HepG2 (cell line): ENCODE measurements around the gene MORN1. TPM values are rescaled to one million over a fixed set of nuclear protein-coding genes. Genes with fewer than 3 reads are reported as not detected.

Source experiments
- ATAC-seq: fragments of 200-7000 bp; cut with Tn5 transposase; 3 replicates; pipeline ENCODE4 v1.9.1; 2020; ENCODE audit warnings: mild to moderate bottlenecking, moderate library complexity
- BruUV-seq: library from RNA; stranded (reverse); fragments of 400-500 nt; replicated peaks from 2 replicates; lab custom pipeline; 2021; lab: Mats Ljungman, UMichigan
- CTCF ChIA-PET: fragments of 300-600 bp; formaldehyde crosslinking; extraction: SDS; loops from one replicate; lab custom pipeline; 2021; ENCODE audit warnings: low total read pairs, inconsistent platforms, low intra/inter-chr PET ratio; lab: Yijun Ruan, JAX
- POLR2A ChIA-PET: fragments of 350-600 bp; sonication (Branson Sonifier 250); formaldehyde crosslinking; loops from one replicate; lab custom pipeline; 2020; ENCODE audit warnings: antibody characterized with exemption, inconsistent platforms; lab: Yijun Ruan, JAX
- DNase-seq: peaks from one replicate; pipeline ENCODE4 v3.0.0-alpha.2; 2015; ENCODE audit warnings: low spot score
- FAIRE-seq: peaks from 3 replicates; lab custom pipeline; 2011; peaks lifted over from hg19 to GRCh38; lab: Jason Lieb, UNC
- H2AFZ ChIP-seq: one replicate; pipeline ENCODE4 v1.6.1; 2011; ENCODE audit warnings: low read length, inconsistent platforms
- H3K27ac ChIP-seq: fragments of 300-600 bp; 3 replicates; pipeline ENCODE4 v1.8.0; 2011; ENCODE audit warnings: mixed run types, mild to moderate bottlenecking, mixed read lengths, low read length, inconsistent platforms; ENCODE audit not compliant: insufficient read depth; ENCODE audit errors: extremely low read length
- H3K27me3 ChIP-seq, 2 experiments: fragments of 200-600 bp in 1 of 2; 2 replicates in 1 of 2; 3 replicates in 1 of 2; pipeline versions ENCODE4 v1.6.0 to v1.8.0; 2011; ENCODE audit warnings: low read length in 2 of 2, mild to moderate bottlenecking in 2 of 2, moderate library complexity in 2 of 2, inconsistent platforms in 1 of 2; ENCODE audit not compliant: insufficient read depth in 2 of 2, control insufficient read depth in 1 of 2
- H3K36me3 ChIP-seq, 2 experiments: fragments of 200-600 bp in 1 of 2; replicated peaks in 1 of 2; 2 replicates in 1 of 2; 3 replicates in 1 of 2; pipeline versions ENCODE4 v1.5.1 to v1.8.0; 2011; ENCODE audit warnings: low read length in 2 of 2, inconsistent platforms in 1 of 2; ENCODE audit not compliant: insufficient read depth in 2 of 2, control insufficient read depth in 1 of 2
- H3K4me1 ChIP-seq: 2 replicates; pipeline ENCODE4 v1.5.1; 2012; ENCODE audit warnings: low read length, inconsistent platforms; ENCODE audit not compliant: insufficient read depth
- H3K4me2 ChIP-seq: 2 replicates; pipeline ENCODE4 v1.6.0; 2011; ENCODE audit warnings: low read depth, low read length, inconsistent platforms
- H3K4me3 ChIP-seq, 3 experiments: fragments of 200-600 bp in 1 of 3; sonication (generic), shearing (Covaris generic) in 1 of 3; replicated peaks in 1 of 3; 2 replicates each; pipeline ENCODE4 v1.5.1; 2011 to 2016; ENCODE audit warnings: low read length in 3 of 3, inconsistent platforms in 2 of 3, low read depth in 2 of 3, mild to moderate bottlenecking in 2 of 3, control low read depth in 1 of 3, mixed read lengths in 1 of 3; ENCODE audit not compliant: insufficient read depth in 1 of 3
- H3K79me2 ChIP-seq: one replicate; pipeline ENCODE4 v1.6.1; 2011; ENCODE audit warnings: low read length, inconsistent platforms; ENCODE audit not compliant: insufficient read depth
- H3K9ac ChIP-seq: 2 replicates; pipeline ENCODE4 v1.6.0; 2011; ENCODE audit warnings: mild to moderate bottlenecking, low read depth, low read length, inconsistent platforms; ENCODE audit not compliant: insufficient read depth
- H3K9me3 ChIP-seq: 2 replicates; pipeline ENCODE4 v1.5.1; 2012; ENCODE audit warnings: mild to moderate bottlenecking, low read length
- H4K20me1 ChIP-seq: 2 replicates; pipeline ENCODE4 v1.6.0; 2011; ENCODE audit warnings: inconsistent platforms, mild to moderate bottlenecking, low read length, moderate library complexity; ENCODE audit not compliant: insufficient read depth
- AGO2 ChIP-seq: fragments of 200-400 bp; formaldehyde crosslinking; optimal IDR thresholded peaks from 2 replicates; pipeline ENCODE3; 2017; ENCODE audit warnings: mild to moderate bottlenecking, low read depth, low read length, moderate library complexity
- HNRNPL ChIP-seq: fragments of 200-400 bp; formaldehyde crosslinking; IDR thresholded peaks from 2 replicates; pipeline ENCODE4 v1.6.1; 2017; ENCODE audit warnings: mild to moderate bottlenecking, low read depth, low read length
- RERE ChIP-seq: IDR thresholded peaks from 2 replicates; pipeline ENCODE4 v1.6.1; 2016; ENCODE audit warnings: low read depth, missing genetic modification reagents, missing compliant biosample characterization
- ZNF512B ChIP-seq: sonication (generic); formaldehyde crosslinking; IDR thresholded peaks from 2 replicates; pipeline ENCODE4 v1.5.1; 2020; ENCODE audit warnings: missing genetic modification reagents, mild to moderate bottlenecking, borderline replicate concordance
- WGBS: methylation state at CpG from one replicate; pipeline ENCODE4 v1.1.6; 2017; ENCODE audit warnings: low lambda C conversion rate; 5-methylcytosine and 5-hydroxymethylcytosine counted together
- in situ Hi-C: cut with HindIII; loops from 2 replicates; pipeline ENCODE4 v1.10.0; 2017; ENCODE audit warnings: low pct_unique_long_range_greater_than_20kb; ENCODE audit not compliant: extremely low pct_ligation_motif_present
- intact Hi-C: fragments of 100-400 bp; cut with micrococcal nuclease; formaldehyde crosslinking; loops from one replicate; pipeline ENCODE4 v1.10.0; 2022; ENCODE audit not compliant: unreplicated experiment
- polyA plus RNA-seq, 8 experiments: library from polyadenylated mRNA; depleted of rRNA in 3 of 8; stranded (reverse) in 7 of 8; unstranded in 1 of 8; fragments of >200 nt; fragmentation: Illumina TruSeq in 4 of 8; extraction: Trizol in 4 of 8; gene quantifications; 2 replicates each; pipeline versions ENCODE4 v1.2.1 to v1.2.3, GENCODE V29; 2011 to 2016; ENCODE audit warnings: low read depth in 4 of 8, missing spikeins in 1 of 8, mixed read lengths in 1 of 8; ENCODE audit not compliant: insufficient read depth in 1 of 8
- total RNA-seq, 5 experiments: library from RNA; depleted of rRNA; stranded (reverse); fragments of >200 nt; fragmentation: Illumina TruSeq; extraction: Trizol; gene quantifications; 2 replicates each; pipeline ENCODE4 v1.2.3, GENCODE V29; 2016; ENCODE audit warnings: low read depth in 1 of 5

Gene MORN1
- total and polyA plus RNA-seq, 2 of the 13 experiments (the other 11 are each of a cell fraction or from before 2014, with no cell fraction given) = 3.1 to 6.5 TPM

DNA sequence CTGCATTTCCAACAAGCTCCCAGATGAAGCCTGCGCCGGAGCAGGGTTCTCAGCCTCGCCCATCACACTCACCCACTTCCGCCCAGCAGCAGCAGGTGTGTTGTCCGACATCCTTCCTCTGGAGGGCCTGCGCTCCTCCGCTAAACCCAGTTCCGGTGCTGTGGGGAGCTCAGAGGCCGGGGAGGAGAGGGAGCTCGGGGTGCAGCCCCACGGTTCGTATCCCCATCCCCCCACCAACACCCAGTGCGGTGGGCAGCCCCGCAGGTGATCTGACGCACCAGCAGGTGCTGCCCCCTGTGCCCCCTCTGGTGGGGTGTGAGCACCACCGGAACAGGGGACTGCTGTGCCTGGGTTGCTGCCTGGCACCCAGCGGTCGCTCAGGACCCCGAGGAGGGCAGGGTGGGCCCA, 24.5 kb upstream of the MORN1 start:
- ATAC-seq = no peak
- no peak for TF ChIP-seq ZNF512B (CRISPR knock-in tag)
- TF ChIP-seq HNRNPL = 0 out of 2 replicates have a peak, but pooled peaks have one; percentile 53
- peak; percentile 88 for TF ChIP-seq AGO2
- no peak for TF ChIP-seq RERE
- Histone ChIP-seq H3K36me3 (no peaks in the 10 kb centered on the region), H3K4me1 (peaks cover 31% of the 10 kb centered on the region), H4K20me1 (no peaks in the 10 kb centered on the region), H2AFZ (no peak overlapping the region), H3K27me3 (peaks cover 9 to 54% of the 10 kb centered on the region in 2 experiments), H3K4me2 (0 out of 2 replicates have a peak overlapping the region, but pooled peaks have one; percentile 3), H3K27ac (no peak overlapping the region), H3K79me2 (peaks cover 13% of the 10 kb centered on the region), H3K9me3 (no peaks in the 10 kb centered on the region), H3K9ac (no peak overlapping the region), H3K4me3 (no peak overlapping the region)
- no peak for DNase-seq
- in situ Hi-C loops = no loop called here
- WGBS = 44% methylated on average over 8 of the region's 19 CpGs
- intact Hi-C loops = no loop called here
- no TSS peak for BruUV-seq
- POLR2A ChIA-PET = no interaction called here
- CTCF ChIA-PET = no interaction called here
- FAIRE-seq = no peak
